Measurements from ENCODE around the gene AP3S1. TPM values are rescaled to one million over a fixed set of nuclear protein-coding genes. Genes with fewer than 3 reads are reported as not detected.
"Not testable (repeated sequence)": the region's sequence is repeated elsewhere in the genome, so short reads cannot be mapped to it uniquely, and the experiment has no call there.

AP3S1 gene
- total RNA-seq, result 107 TPM
- long read RNA-seq, transcript AP3S1-201 (6 exons, 1,730 nt), result major isoform, 195 of 224 reads
- long read RNA-seq, partial matches to known transcripts, result 9 of 224 reads
- long read RNA-seq, other reads (novel, unspliced or antisense), result 19 of 224 reads

GRCh38 chr5:115841382-115842088 is at the start of gene AP3S1, which contains the start of gene ATG12:
TSS of gene AP3S1 (plus strand) at chr5:115841935. CDS start at chr5:115842038, 103 bp downstream.
TSS of gene ATG12 (minus strand) at chr5:115841565. CDS start at chr5:115841552, 13 bp downstream.
- peak; percentile 96 for DNase-seq (ENCODE audit: low spot score)

- DNase-seq (ENCODE audit: low spot score), result no peak
Measured at GRCh38 chr5:115795700-115796099, 46.0 kb upstream of the AP3S1 start.

- no peak for DNase-seq (ENCODE audit: low spot score)
Measured at GRCh38 chr5:115796656-115797055, 45.1 kb upstream of the AP3S1 start.

- DNase-seq (ENCODE audit: low spot score), result no peak
Measured at GRCh38 chr5:115798252-115798651, 43.5 kb upstream of the AP3S1 start.

- no peak for DNase-seq (ENCODE audit: low spot score)
Measured at GRCh38 chr5:115800108-115800507, 41.6 kb upstream of the AP3S1 start.

GRCh38 chr5:115801152-115801551 is 40.6 kb upstream of the AP3S1 start:
- DNase-seq (ENCODE audit: low spot score), result no peak

GRCh38 chr5:115801984-115802383 is 39.8 kb upstream of the AP3S1 start:
- no peak for DNase-seq (ENCODE audit: low spot score)

- no peak for DNase-seq (ENCODE audit: low spot score)
Measured at GRCh38 chr5:115806986-115807653, 34.6 kb upstream of the AP3S1 start.

GRCh38 chr5:115807654-115808052 is 34.1 kb upstream of the AP3S1 start:
- no peak for DNase-seq (ENCODE audit: low spot score)

- DNase-seq (ENCODE audit: low spot score), result not testable (repeated sequence)
Measured at GRCh38 chr5:115808066-115808465, 33.7 kb upstream of the AP3S1 start.

- DNase-seq (ENCODE audit: low spot score), result no peak
Measured at GRCh38 chr5:115809946-115810345, 31.8 kb upstream of the AP3S1 start.

GRCh38 chr5:115810761-115811160 is 31.0 kb upstream of the AP3S1 start:
- DNase-seq (ENCODE audit: low spot score), result no peak

- no peak for DNase-seq (ENCODE audit: low spot score)
Measured at GRCh38 chr5:115811406-115811805, 30.3 kb upstream of the AP3S1 start.

GRCh38 chr5:115812372-115812771 is 29.4 kb upstream of the AP3S1 start:
- DNase-seq (ENCODE audit: low spot score), result no peak

- no peak for DNase-seq (ENCODE audit: low spot score)
Measured at GRCh38 chr5:115813719-115814118, 28.0 kb upstream of the AP3S1 start.

- DNase-seq (ENCODE audit: low spot score), result no peak
Measured at GRCh38 chr5:115815006-115815692, 26.6 kb upstream of the AP3S1 start.

- no peak for DNase-seq (ENCODE audit: low spot score)
Measured at GRCh38 chr5:115815693-115816225, 26.0 kb upstream of the AP3S1 start.

GRCh38 chr5:115816226-115817081 is 25.3 kb upstream of the AP3S1 start, which contains the start of gene CDO1:
TSS of gene CDO1 (minus strand) at chr5:115816659. CDS start at chr5:115816397, 262 bp downstream.
- peak; percentile 90 for DNase-seq (ENCODE audit: low spot score)

GRCh38 chr5:115817386-115817785 is 24.3 kb upstream of the AP3S1 start:
- DNase-seq (ENCODE audit: low spot score), result no peak

GRCh38 chr5:115818821-115819220 is 22.9 kb upstream of the AP3S1 start:
- DNase-seq (ENCODE audit: low spot score), result no peak

- DNase-seq (ENCODE audit: low spot score), result no peak
Measured at GRCh38 chr5:115820846-115821245, 20.9 kb upstream of the AP3S1 start.

All from mesenteric fat pad (tissue), 1 donor.